Bronchial epithelial cell (primary cell): Measurements from ENCODE around the gene UVSSA. TPM values are rescaled to one million over a fixed set of nuclear protein-coding genes. Genes with fewer than 3 reads are reported as not detected.
"Not testable (repeated sequence)": the region's sequence is repeated elsewhere in the genome, so short reads cannot be mapped to it uniquely, and the experiment has no call there.

Source experiments
- DNase-seq: peaks from one replicate; pipeline ENCODE4 v3.0.0-alpha.2; 2010; ENCODE audit warnings: low read depth
- FAIRE-seq: peaks from 2 replicates; lab custom pipeline; 2011; peaks lifted over from hg19 to GRCh38; lab: Jason Lieb, UNC
- H3K27me3 ChIP-seq: 2 replicates; pipeline ENCODE4 v1.5.1; 2011; ENCODE audit warnings: low read length; ENCODE audit not compliant: control insufficient read depth, insufficient read depth
- H3K36me3 ChIP-seq: 2 replicates; pipeline ENCODE4 v1.5.1; 2011; ENCODE audit warnings: low read length; ENCODE audit not compliant: control insufficient read depth, insufficient read depth
- H3K4me3 ChIP-seq: 2 replicates; pipeline ENCODE4 v1.5.1; 2011; ENCODE audit warnings: mild to moderate bottlenecking, low read depth, low read length, control low read depth
- CTCF ChIP-seq: IDR thresholded peaks from 2 replicates; pipeline ENCODE4 v1.5.1; 2011; ENCODE audit warnings: mild to moderate bottlenecking, moderate library complexity, low read length, control low read depth, inconsistent platforms; ENCODE audit not compliant: insufficient read depth, severe bottlenecking
- total RNA-seq: library from RNA; depleted of rRNA; stranded (reverse); fragments of >200 nt; gene quantifications from 2 replicates; pipeline ENCODE4 v1.2.1, GENCODE V29; 2014

UVSSA gene
- total RNA-seq, 1 donor from 2014 or later, result 8.2 TPM

GRCh38 chr4:1321946-1322650 lies 24.9 kb upstream of the UVSSA start:
- Histone ChIP-seq H3K27me3 (no peaks in the 10 kb centered on the region), H3K36me3 (peaks cover 37% of the 10 kb centered on the region), H3K4me3 (no peak overlapping the region)
- FAIRE-seq, result no peak
- TF ChIP-seq CTCF, result no peak
- DNase-seq, result no peak

GRCh38 chr4:1323280-1323634 lies 23.8 kb upstream of the UVSSA start:
- no peak for TF ChIP-seq CTCF
- no peak overlapping the region for H3K4me3 ChIP-seq
- no peak for DNase-seq
- no peak for FAIRE-seq
- peaks cover 35% of the 10 kb centered on the region for H3K36me3 ChIP-seq
- H3K27me3 ChIP-seq, result no peaks in the 10 kb centered on the region

- Histone ChIP-seq H3K36me3 (peaks cover 34% of the 10 kb centered on the region), H3K4me3 (no peak overlapping the region)
Observed at GRCh38 chr4:1323635-1324442, 23.2 kb upstream of the UVSSA start.

DNA sequence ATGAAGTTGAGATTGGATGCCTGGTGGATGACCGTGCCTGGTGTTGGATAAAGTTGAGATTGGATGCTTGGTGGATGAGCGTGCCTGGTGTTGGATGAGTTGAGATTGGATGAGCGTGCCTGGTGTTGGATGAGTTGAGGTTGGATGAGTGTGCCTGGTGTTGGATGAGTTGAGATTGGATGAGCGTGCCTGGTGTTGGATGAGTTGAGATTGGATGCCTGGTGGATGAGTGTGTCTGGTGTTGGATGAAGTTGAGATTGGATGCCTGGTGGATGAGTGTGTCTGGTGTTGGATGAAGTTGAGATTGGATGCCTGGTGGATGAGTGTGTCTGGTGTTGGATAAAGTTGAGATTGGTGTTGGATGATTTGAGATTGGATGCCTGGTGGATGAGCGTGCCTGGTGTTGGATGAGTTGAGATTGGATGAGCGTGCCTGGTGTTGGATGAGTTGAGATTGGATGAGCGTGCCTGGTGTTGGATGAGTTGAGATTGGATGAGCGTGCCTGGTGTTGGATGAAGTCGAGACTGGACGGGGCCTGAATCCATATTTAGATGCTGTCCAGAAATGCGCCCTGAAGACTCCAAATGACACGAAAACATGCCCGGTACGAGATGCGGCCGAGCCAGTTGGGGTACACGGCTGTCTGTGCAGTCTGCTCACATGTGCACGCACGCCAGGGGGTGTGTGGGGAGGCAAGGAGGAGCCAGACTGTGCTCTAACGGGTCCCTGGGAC lies 22.4 kb upstream of the UVSSA start:
- H3K27me3 ChIP-seq, H3K4me3 ChIP-seq, FAIRE-seq: not testable (repeated sequence)
- H3K36me3 ChIP-seq, result peaks cover 36% of the 10 kb centered on the region
- DNase-seq, result peak; percentile 55

More at GRCh38 chr4:1323635-1324442, 23.2 kb upstream of the UVSSA start:
- DNase-seq (peak; percentile 90), FAIRE-seq (peak; percentile 98)
- no peak for TF ChIP-seq CTCF
- H3K27me3 ChIP-seq, result no peaks in the 10 kb centered on the region

- no peak for TF ChIP-seq CTCF
- peaks cover 38% of the 10 kb centered on the region for H3K36me3 ChIP-seq
- H3K4me3 ChIP-seq, result no peak overlapping the region
- no peak for FAIRE-seq
- no peak for DNase-seq
- H3K27me3 ChIP-seq, result no peaks in the 10 kb centered on the region
Observed at GRCh38 chr4:1325176-1325480, 21.9 kb upstream of the UVSSA start.
